Transverse colon (tissue), 4 donors: ENCODE data around the gene RAD21L1. TPM values are rescaled to one million over a fixed set of nuclear protein-coding genes. Genes with fewer than 3 reads are reported as not detected.

Experiments
- DNase-seq: peaks from one replicate; pipeline ENCODE4 v3.0.0-alpha.2; 2019
- H3K27ac ChIP-seq, 4 donors: fragments of 200-600 bp; sonication (generic); 2 replicates each; pipeline ENCODE4 v1.5.1; 2016 to 2018; ENCODE audit warnings: inconsistent platforms in 4 of 4
- H3K27me3 ChIP-seq: fragments of 200-600 bp; sonication (generic); 2 replicates; pipeline ENCODE4 v1.5.1; 2017; ENCODE audit warnings: inconsistent platforms
- H3K36me3 ChIP-seq, 4 donors: fragments of 200-600 bp; sonication (generic); 2 replicates each; pipeline ENCODE4 v1.5.1; 2017 to 2019; ENCODE audit warnings: inconsistent platforms in 4 of 4
- H3K4me1 ChIP-seq, 4 donors: fragments of 200-600 bp; sonication (generic); 2 replicates each; pipeline ENCODE4 v1.5.1; 2017 to 2020; ENCODE audit warnings: inconsistent platforms in 4 of 4
- H3K4me3 ChIP-seq, 4 donors: fragments of 200-600 bp; sonication (generic); 1 replicate in 1 of 4; 2 replicates in 3 of 4; pipeline versions ENCODE4 v1.5.1 to v1.6.1; 2017 to 2019; ENCODE audit warnings: inconsistent platforms in 4 of 4
- H3K9me3 ChIP-seq, 2 donors: fragments of 200-600 bp; sonication (generic); 2 replicates each; pipeline ENCODE4 v1.5.1; 2017 to 2019; ENCODE audit warnings: inconsistent platforms in 2 of 2
- EP300 ChIP-seq: sonication (generic); formaldehyde crosslinking; IDR thresholded peaks from one replicate; pipeline ENCODE4 v1.6.1; 2017; ENCODE audit warnings: antibody characterized with exemption, low read depth
- POLR2A ChIP-seq: fragments of 450-650 bp; IDR thresholded peaks from one replicate; pipeline ENCODE4 v1.6.1; 2016; ENCODE audit warnings: antibody characterized with exemption, mild to moderate bottlenecking, moderate library complexity
- POLR2AphosphoS5 ChIP-seq, 3 donors: sonication (generic); formaldehyde crosslinking; IDR thresholded peaks; one replicate each; pipeline ENCODE4 v1.6.1; 2016; ENCODE audit warnings: antibody characterized with exemption in 3 of 3
- WGBS, 2 donors: methylation state at CpG; one replicate each; pipeline ENCODE4 v1.1.5; 2018; ENCODE audit warnings: low coverage in 1 of 2; 5-methylcytosine and 5-hydroxymethylcytosine counted together
- in situ Hi-C, 4 donors: fragments of 200-750 bp; cut with MboI; loops; one replicate each; pipeline versions ENCODE4 v1.15.0 to v1.15.1; 2017; ENCODE audit warnings: low sequenced_read_pairs in 3 of 4, low pct_ligation_motif_present in 1 of 4, low pct_unique_long_range_greater_than_20kb in 1 of 4
- intact Hi-C: fragments of 100-400 bp; cut with DNase I; formaldehyde crosslinking; loops from one replicate; pipeline ENCODE4 v1.15.1; 2023; ENCODE audit warnings: low total_unique reads
- total RNA-seq, 4 donors: library from RNA; depleted of rRNA; stranded (reverse); fragments of >200 nt; gene quantifications; one replicate each; pipeline ENCODE4 v1.1.0, GENCODE V29; 2016
- TF ChIP-seq, protein P1 (sequence below), 5 experiments: fragments of 200-600 bp in 3 of 5; fragments of 450-650 bp in 2 of 5; sonication (generic) in 3 of 5; IDR thresholded peaks; 1 replicate in 2 of 5; 2 replicates in 3 of 5; pipeline ENCODE4 v1.5.1; 2016 to 2017; ENCODE audit warnings: antibody characterized with exemption in 5 of 5, inconsistent platforms in 3 of 5, mild to moderate bottlenecking in 2 of 5, moderate library complexity in 1 of 5

Gene RAD21L1
- total RNA-seq, 4 donors from 2014 or later, result not detected

DNA sequence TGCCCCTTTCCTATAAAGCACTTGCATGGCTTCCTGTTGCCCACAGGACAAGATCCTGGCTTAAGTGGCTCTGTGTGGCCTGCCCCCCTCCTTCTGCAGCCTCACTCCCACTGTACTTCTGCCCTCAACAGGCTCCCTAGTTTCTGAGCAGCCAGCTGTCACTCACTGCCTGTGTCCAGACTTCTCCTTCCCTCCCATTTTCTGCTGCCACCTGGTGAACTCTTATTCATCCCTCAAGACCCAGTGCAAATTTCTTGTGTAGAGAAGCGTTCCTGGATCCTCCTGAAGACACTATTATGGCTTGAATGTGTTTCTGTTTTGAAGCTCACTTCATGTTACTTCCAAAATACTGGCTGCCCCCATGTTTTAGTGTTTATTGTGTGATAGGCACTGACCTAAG is 66.8 kb downstream of the RAD21L1 start:
- in situ Hi-C loops, result no loop called here
- WGBS, 2 donors, result 78 to 96% methylated on average over 1 of the region's 1 CpG
- DNase-seq, result no peak
- Histone ChIP-seq H3K9me3 (no peaks in the 10 kb centered on the region), H3K4me1 (no peaks in the 10 kb centered on the region), H3K27me3 (no peaks in the 10 kb centered on the region), H3K27ac (no peak overlapping the region), H3K4me3 (no peak overlapping the region), H3K36me3 (no peaks in the 10 kb centered on the region)
- intact Hi-C loops, result no loop called here
- TF ChIP-seq, protein P1, sequence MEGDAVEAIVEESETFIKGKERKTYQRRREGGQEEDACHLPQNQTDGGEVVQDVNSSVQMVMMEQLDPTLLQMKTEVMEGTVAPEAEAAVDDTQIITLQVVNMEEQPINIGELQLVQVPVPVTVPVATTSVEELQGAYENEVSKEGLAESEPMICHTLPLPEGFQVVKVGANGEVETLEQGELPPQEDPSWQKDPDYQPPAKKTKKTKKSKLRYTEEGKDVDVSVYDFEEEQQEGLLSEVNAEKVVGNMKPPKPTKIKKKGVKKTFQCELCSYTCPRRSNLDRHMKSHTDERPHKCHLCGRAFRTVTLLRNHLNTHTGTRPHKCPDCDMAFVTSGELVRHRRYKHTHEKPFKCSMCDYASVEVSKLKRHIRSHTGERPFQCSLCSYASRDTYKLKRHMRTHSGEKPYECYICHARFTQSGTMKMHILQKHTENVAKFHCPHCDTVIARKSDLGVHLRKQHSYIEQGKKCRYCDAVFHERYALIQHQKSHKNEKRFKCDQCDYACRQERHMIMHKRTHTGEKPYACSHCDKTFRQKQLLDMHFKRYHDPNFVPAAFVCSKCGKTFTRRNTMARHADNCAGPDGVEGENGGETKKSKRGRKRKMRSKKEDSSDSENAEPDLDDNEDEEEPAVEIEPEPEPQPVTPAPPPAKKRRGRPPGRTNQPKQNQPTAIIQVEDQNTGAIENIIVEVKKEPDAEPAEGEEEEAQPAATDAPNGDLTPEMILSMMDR (IDR thresholded peaks at IDR 0.05), result no peak
- TF ChIP-seq POLR2AphosphoS5 (IDR thresholded peaks at IDR 0.05), result no peak
- no peak for TF ChIP-seq POLR2A
- TF ChIP-seq EP300, result no peak

DNA sequence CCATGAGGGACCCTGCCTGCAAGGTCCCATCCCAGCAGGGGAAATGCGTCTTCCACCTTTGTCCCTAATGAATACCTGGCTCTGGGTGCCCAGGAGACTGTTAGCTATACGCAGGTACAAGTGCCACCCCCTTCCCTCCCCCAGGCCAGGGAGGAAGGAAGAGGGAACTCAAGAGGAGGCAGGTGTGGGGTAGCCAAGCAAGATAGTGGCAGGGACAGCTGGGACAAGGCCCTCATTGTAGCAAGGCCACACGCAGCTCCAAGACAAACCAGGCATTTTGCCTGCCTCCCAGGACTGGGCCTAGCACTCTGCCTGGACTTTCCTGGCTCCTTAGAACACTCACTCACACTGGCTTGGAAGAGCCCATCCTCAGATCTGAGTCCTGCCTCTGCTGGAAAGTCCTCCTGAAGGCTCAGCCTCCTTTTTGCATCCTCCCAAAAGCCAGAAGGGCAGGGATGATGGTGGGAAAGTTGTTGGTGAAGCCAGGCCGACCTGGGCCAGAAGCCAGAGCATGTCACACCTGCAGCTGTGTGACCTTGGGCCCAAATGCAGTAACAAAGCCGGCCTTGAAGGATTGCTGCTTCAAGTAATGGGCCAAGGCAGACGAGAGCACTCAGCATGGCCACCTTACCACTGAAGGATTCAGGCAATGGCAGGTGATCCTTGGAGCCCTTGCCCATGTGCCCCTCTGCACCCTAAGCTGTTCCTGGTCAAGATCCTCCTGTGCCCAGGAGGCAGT is 68.0 kb downstream of the RAD21L1 start:
- H3K4me3 ChIP-seq, result no peak overlapping the region
- DNase-seq, result no peak
- H3K27ac ChIP-seq, result no peak overlapping the region
- WGBS, 2 donors, result 60% methylated on average over 6 of the region's 6 CpGs; no CpG with 5 or more reads in 1 of the 2 donors
- in situ Hi-C loops (no loop called here), intact Hi-C loops (no loop called here)
- no peaks in the 10 kb centered on the region for H3K27me3 ChIP-seq
- H3K36me3 ChIP-seq, result no peaks in the 10 kb centered on the region
- H3K4me1 ChIP-seq, result no peaks in the 10 kb centered on the region
- TF ChIP-seq POLR2A (no peak), EP300 (no peak), POLR2AphosphoS5 (IDR thresholded peaks at IDR 0.05) (no peak)
- TF ChIP-seq, protein P1 (IDR thresholded peaks at IDR 0.05), result no peak
- no peaks in the 10 kb centered on the region for H3K9me3 ChIP-seq

DNA sequence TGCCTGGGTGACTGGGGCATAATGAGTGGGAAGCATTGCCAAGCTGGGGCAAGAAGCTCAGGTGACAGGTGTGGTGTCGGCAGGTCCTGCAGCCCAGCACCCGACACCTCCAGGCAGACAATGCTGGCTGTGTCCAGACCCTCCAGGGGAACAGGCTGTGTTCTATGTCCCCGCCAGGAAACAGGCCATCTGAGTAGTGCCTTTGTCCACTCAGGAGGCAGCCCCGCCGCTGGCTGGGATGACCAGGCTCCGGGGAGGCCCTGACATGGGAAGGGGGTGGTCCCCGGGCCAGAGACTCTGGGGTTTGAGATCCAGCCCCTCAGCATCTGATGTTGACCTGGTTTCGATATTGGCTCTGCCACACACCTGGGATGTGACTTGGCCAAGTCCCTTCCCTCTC is 68.7 kb downstream of the RAD21L1 start:
- Histone ChIP-seq H3K27ac (no peak overlapping the region), H3K27me3 (no peaks in the 10 kb centered on the region), H3K4me3 (no peak overlapping the region), H3K9me3 (no peaks in the 10 kb centered on the region), H3K36me3 (no peaks in the 10 kb centered on the region), H3K4me1 (no peaks in the 10 kb centered on the region)
- no peak for DNase-seq
- TF ChIP-seq POLR2A (no peak), EP300 (no peak), POLR2AphosphoS5 (IDR thresholded peaks at IDR 0.05) (no peak)
- TF ChIP-seq, protein P1 (IDR thresholded peaks at IDR 0.05), result no peak
- intact Hi-C loops, result no loop called here
- in situ Hi-C loops, result no loop called here
- 91% methylated on average over 8 of the region's 8 CpGs; no CpG with 5 or more reads in 1 of the 2 donors for WGBS, 2 donors

DNA sequence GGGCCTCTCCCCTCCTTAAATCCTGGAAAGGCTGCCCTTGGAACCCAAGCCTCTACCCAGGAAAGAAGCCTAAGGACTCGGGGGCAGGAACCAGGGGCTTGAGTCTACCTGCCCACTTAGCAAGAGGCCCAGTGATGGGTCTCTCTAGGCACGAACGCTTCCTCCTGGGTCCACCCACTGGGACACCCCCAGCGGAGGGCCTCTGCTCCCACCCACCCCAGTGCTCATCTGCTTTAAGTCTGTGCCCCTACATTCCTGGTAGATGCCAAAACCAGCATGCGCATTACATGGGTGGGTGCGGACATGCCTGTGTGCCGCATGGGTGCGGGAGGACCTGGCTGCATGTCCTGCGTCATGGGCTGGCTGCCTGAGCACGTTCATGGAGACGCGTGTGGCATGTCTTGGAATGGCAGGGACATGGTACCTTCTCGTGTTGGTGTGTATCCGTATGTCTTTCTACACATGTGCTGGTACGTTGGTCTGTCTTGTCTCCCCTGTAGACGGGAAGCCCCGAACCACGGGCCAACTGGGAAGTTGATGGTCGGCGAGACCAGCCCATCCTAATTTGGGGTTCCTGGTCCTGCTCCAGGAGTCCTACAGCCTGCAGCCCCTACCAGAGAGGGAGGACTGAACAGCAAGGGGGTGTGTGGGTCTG is 69.6 kb downstream of the RAD21L1 start:
- TF ChIP-seq POLR2A (no peak), POLR2AphosphoS5 (IDR thresholded peaks at IDR 0.05) (no peak), EP300 (no peak)
- TF ChIP-seq, protein P1 (IDR thresholded peaks at IDR 0.05), result no peak
- WGBS, 2 donors, result 96% methylated on average over 18 of the region's 20 CpGs; no CpG with 5 or more reads in 1 of the 2 donors
- no peaks in the 10 kb centered on the region for H3K4me1 ChIP-seq
- no peak overlapping the region for H3K4me3 ChIP-seq
- no peaks in the 10 kb centered on the region for H3K27me3 ChIP-seq
- in situ Hi-C loops (no loop called here), intact Hi-C loops (no loop called here)
- no peak overlapping the region for H3K27ac ChIP-seq
- H3K9me3 ChIP-seq, result no peaks in the 10 kb centered on the region
- H3K36me3 ChIP-seq, result no peaks in the 10 kb centered on the region
- no peak for DNase-seq
